Cardiac septum (tissue), 1 donor: ENCODE data around the gene SETD3. TPM values are rescaled to one million over a fixed set of nuclear protein-coding genes. Genes with fewer than 3 reads are reported as not detected.
A peak's percentile ranks its signal among the peaks of the same experiment; 100 is the strongest.

Experiments
- DNase-seq: peaks from one replicate; pipeline ENCODE4 v3.0.0-alpha.2; 2020; ENCODE audit warnings: low spot score
- intact Hi-C: fragments of 100-400 bp; cut with DNase I; formaldehyde crosslinking; loops from one replicate; pipeline ENCODE4 v1.14.0; 2022
- long read RNA-seq: library from polyadenylated mRNA; unstranded; transcript quantifications from one replicate; pipeline ENCODE4 v2.0.0, GENCODE V29; 2021
- total RNA-seq: library from RNA; stranded (reverse); fragmentation: NEBNext Ultra II Directional; extraction: Animal tissue kit (Norgen Biotek cat#: 25700); gene quantifications from one replicate; pipeline ENCODE4 v1.2.1, GENCODE V29; 2021
- donor health status: DM: no; HTN: no; CAD: no.

SETD3 gene
- total RNA-seq, result 135 TPM
- long read RNA-seq, transcript SETD3-201 (9 exons, 1,330 nt), result minor isoform, 8 of 266 reads
- long read RNA-seq, transcript SETD3-202 (13 exons, 2,878 nt), result major isoform, 183 of 266 reads
- long read RNA-seq, partial matches to known transcripts, result 51 of 266 reads
- long read RNA-seq, other reads (novel, unspliced or antisense), result 21 of 266 reads

DNA sequence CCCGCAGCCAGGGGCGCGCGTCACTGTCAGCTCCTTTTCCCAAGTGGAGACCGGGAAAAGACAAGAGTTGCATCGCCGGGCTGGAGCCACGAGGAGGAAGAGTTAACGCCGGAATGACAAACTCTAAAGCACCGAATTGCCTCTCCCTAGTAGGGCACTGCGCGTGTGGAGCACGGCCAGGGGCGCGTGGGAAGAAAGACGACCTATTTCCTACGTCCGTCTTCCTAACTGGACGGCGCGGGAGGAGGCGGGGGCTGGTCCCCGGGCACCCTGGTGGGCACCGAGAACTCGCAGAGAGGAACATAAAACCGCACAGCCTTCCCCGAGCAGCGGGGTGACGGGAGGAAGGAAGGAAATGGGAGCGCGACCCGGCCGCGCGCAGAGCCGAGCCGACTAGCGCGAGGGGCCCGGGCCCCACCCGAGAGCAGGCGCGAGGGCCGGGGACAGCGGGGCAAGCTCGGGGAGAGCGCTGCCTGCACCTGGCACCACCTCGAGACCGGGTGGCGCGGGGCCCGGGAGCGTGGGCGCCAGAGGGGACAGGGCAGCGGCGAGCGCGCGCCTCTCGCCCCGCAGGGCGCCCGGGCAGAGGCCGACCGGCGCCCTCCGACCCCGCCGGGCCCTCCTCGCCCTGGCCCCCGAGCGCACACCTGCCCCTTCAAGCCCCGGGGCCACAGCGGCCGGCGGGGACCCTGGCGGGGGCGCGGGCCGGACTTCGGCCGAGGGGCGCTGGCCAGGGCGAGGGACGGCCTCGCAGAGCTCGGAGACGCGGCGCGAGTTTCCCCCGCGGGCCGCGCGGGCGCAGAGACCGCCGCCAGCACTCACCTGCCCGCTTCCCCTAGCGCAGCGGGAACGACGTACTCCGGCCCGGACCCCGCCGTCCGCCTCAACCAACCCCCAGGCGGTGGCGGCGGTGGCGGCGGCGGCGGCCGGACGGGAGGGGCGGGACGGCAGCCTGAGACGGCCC is at the start of gene SETD3:
Gene SETD3 (minus strand): TSS at position 954 of the 964 bp plus-strand sequence. CDS start 15,054 bp downstream, outside the sequence.
- intact Hi-C loops, result no loop called here

DNA sequence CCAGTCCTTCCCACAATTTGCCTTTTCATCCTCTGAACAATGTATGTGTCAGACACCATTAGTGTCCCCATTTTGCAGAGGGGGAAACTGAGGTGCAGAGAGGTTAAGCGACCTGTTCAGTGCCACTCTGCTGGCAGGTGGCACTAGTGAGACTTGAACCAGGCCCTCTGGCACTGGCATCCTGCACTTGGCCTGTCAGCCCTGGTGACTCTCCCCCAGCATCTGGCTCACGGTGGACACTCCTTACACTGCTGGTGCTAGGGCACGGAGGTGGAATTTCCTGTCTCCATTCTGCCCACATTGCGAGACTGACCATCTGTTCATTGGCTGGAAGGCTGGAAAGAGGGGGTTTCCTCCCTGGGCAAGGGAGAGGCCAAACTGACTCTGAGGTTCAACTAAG is 49.2 kb upstream of the SETD3 start:
- no peak for DNase-seq
- intact Hi-C loops, result no loop called here

More for the DNA sequence above, at the start of gene SETD3:
- DNase-seq, result peak; percentile 75

DNA sequence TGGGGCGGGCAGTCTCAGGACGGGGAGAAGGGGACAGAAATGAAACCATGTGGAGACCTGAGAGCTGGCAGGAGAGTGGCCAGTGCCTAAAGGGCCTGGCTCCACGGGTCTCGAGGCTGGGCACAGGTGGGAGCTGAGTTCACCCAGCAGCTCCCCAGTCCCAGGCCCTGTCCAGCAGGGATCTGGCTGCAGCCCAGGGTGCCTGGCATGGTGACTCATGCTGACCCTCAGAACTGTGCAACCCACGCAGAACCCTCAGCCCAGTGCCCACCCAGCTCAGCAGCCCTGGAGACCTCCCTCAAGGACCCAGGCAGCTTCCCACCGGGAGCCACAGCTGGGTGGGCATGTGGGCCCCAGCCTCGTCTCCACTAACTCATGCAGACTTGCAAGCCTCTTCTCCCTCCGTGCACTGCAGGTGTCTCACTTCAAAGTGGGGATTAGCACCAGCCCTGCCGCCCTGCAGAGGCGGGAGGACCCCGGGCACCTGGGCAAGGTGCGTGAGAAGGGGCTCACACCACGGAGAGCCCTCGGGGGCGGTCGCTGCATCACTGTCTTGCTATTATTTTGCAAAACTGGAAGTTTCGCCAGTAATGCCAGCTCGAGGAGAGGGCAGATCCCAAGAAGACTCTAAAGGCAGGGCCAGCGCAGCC is 46.9 kb upstream of the SETD3 start:
- DNase-seq, result no peak
- intact Hi-C loops, result no loop called here

DNA sequence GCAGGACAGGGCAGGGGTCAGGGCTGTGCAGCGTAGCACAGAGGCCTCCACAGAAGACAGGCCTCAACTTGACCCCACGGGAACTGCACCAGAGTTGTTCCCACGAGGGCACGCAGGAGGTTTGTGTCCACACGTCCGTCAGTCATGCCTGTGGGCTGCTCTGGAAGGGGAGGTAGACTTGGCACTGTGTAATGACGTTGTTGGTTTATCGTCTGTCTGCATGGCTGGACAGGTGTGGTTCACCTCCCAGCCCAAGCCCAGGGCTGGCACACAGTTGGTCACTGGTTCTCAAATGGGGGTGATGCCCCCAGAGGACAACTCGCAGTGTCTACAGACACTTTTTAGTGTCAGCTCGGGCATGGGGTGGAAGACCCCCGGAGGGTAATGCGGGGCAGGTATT is 46.4 kb upstream of the SETD3 start:
- no peak for DNase-seq
- intact Hi-C loops, result no loop called here

DNA sequence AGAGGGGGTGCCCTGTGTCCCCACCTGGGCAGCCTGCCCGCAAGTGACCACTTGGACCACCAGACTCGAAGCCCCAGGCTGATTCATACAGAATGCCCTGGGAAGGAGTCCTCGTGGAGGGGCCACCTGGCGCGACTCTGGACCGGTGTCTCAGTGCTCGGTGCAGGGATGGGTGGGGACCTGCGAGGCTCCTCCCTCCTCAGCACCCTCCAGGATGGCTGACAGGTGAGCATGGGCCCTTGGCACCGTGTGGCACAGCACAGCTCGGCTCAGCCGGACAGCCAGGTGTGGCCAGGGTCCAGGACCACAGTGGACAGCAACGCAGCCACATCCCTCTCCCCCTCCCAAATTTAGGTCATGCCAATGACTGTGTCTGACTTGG is 45.0 kb upstream of the SETD3 start:
- DNase-seq, result no peak
- intact Hi-C loops, result no loop called here

DNA sequence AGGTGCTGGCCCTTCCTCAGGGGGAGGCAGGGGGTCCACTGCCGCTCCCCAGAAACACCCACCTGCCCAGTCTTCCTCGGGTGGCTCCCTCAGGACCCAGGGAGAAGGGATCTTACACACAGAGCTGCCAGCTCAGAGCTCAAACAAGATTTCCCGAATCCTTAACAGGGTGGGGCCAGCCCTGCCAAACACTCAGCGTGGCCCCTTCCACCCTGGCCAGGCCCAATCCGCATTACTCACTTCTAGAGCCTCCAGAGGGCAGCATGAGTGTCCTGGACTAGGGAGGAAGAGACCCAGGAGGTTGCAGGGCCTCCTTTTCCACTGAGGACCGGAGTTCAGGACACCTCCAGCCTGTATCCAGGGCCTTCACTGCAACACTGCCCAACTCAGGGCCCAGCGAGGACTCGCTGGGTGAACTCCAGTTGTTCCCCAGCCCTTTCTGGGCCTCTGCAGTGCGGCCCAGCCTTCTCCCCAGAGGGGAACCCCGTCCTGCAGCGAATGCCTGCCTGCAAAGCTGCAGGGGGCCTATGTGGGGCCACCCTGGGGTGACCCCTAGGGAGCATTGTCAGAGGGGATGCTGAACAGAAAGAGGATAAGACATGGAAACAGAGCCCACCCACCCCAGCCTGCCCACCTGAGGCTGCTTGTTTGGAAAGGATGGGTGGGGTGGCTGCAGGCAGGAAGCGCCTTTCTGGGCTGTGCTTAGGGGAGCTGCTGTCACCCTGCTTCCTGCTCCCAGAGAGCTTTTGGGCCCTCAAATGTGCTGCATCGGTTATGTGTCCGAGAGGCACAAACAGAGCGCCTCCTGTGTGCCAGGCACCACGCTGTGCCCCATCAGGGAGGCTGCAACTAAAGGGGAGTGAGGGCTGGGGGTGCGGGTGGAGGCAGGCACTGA is 44.4 kb upstream of the SETD3 start:
- intact Hi-C loops, result no loop called here
- no peak for DNase-seq

DNA sequence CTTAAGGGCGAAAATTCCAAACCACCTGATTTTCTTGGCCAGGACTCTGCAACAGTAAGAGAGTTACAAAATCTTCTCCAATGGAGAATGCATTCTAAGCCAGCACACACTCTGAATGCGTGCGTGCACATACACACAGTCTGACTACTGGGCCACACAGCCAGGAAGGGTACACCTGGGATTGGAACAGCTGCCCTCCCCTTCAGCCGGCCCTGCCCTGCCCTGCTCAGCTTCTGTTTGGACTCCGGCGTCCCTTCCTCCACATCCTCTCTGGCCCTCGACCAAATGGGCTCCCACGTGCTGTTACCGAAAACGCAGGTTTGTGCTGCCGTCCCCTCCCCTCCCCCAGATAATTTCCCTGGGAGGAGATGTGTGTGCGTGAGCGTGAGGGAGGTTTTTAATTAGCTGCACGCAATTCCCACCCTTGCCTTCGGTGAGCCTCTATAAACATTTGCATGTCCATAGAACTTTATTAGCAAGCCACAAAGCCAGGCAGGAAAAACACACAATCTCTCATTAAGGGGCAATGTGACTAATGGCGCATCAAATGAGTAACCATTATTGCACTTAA is 43.5 kb upstream of the SETD3 start:
- intact Hi-C loops, result no loop called here
- DNase-seq, result no peak

DNA sequence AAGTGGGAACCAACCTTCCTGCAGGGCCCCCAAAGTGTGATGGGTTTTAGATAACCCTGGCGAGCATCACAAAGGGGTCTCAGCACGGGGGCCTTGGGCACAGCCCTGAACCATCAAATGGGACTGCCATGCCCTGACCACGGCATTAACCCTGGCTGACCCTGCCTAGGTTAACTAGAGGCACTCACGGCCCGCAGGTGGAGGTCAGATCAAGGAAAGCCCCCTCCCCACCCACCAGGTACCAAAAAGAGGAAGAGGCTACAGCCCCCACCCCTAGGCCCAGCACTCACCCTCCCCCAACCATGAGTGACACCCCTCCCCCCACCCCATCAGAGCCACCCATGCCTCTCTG is 43.0 kb upstream of the SETD3 start:
- no peak for DNase-seq
- intact Hi-C loops, result no loop called here

DNA sequence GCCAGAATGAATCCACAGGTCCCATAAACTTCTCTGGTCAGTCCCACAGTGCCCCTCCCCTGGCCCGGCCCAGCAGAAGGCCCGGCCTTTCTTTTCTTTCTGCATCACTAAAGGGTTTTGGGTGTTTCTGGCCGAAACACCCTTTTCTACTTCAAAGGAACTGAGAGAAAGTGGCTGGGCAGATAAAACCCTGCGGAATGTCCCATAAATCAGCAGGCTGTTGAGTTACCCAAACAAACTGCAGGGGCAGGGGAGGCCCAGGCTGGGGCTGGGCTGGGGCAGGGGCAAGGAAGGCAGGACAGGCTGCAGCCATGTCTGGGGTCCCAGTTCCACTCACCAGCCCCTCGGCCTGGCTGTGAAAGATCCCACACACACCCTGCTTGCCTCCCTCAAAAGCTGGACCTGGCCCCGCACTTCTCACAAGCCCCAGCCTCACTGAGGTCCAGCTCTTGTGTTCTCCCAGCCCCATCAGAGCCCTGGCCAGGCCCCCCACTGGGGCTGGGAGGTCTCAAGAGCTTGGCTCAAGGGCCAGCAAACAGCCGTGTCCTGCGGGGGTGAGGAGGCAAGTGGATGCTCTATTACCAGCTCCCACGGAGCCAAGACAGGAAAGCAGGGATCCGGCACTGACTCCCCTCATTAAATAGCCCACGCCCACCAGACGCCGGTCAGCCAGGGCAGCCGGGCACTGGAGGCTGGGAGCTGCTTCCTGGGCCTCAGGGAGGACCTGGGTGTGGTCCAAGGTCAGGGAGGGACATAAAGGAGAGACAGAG is 42.5 kb upstream of the SETD3 start:
- intact Hi-C loops, result no loop called here
- DNase-seq, result no peak

DNA sequence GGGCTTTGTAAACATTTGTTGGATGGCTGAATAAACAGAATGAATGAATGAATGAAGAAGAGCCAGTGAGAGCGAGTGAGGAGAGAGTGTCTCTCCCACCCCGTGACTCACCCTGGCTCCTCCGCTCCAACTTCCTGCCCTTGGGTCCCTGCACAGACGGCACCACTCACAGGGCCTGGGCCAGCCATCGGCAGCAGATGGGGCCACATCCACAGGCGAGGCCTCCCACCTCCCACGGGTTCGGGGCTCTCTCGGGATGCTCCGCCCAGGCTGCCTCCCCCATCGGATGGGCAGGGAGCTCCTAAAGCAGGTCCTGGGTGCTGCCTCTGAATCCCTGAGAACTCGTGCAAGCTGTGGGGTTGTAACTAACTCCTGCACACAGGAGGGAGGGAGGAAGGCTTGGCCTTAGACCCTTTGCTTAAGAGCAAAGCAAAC is 41.8 kb upstream of the SETD3 start:
- no peak for DNase-seq
- intact Hi-C loops, result no loop called here

DNA sequence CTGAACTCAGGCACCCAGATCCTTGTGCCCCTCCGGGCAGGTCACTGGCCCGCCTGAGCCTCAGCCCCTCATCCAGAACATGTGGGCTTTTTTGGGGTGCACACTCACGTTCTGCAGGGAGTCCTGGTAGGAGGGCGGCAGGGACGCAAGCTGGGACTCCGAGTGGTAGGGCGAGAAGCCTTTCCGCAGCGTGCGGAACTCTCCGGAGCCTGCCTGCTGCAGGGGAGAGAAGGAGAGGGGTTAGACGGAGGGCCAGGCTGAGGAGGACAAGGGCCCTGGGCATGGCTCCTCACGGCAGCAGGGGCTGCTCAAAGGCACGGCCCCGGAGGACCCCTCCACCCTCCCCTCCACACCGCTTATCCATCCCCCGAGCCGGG is 41.4 kb upstream of the SETD3 start:
- DNase-seq, result no peak
- intact Hi-C loops, result no loop called here

DNA sequence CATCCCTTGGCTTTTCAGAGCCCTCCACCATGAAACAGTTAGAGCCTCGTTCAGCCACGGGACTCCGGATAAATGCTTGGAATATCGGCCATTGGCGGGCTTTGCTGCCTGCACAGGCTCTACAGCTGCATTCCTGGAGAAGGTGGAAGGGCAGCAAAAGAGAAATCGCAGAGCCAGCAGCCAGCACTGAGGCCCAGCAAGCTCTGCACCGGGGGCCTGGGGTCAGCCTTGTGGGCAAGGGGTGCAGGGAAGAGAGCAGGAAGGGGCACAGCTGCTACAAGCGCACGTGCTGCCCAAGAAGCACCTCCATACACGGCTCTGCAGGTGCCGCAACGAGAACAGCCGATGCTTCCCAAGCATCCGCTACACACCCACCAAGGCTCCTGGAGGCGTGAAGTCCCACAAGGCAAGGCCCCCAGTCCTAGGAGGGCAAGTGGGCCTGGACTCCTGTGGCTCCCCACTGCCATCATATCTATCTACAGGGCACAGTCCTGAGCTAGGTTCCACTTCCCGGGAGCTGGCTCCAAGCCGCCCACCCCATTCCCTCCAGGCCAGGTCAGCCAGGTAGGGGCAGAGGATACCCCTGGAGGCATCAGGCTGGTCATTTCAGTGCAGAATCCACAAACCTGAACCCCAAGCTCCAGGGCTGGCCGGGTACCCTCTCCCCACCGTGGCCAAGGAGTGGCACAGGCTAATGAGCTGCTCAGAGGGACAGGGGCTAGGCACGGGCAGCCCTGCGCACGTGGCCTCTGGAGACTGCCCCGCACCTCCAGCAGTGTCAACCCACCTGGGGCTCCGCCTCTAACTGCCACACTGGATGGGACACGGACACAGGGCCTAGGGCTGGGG is 40.7 kb upstream of the SETD3 start:
- no peak for DNase-seq
- intact Hi-C loops, result no loop called here

DNA sequence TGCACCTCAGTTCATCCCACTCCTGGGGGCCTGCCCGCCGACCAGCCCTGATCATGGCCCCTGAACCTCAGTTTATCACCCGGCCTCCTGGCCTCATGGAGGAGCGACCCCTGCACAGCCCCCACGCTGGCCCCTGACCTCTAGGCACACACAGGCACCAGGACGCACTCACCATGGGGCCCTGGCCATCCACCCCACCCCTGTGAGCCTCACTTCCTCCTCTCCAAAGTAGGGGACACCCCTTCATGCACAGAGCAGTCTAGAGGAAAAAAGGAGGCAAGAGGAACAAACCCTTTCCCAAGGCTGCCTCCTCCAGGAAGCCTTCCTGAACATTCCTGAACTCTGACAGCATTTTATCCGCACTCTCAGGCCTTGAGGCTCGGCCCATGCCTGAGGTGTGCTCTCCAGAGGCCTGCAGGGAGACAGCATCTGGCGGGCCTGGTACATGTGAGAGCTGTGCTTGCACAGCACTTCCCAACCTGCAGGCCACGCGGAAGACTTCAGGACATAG is 40.0 kb upstream of the SETD3 start:
- DNase-seq, result no peak
- intact Hi-C loops, result no loop called here

DNA sequence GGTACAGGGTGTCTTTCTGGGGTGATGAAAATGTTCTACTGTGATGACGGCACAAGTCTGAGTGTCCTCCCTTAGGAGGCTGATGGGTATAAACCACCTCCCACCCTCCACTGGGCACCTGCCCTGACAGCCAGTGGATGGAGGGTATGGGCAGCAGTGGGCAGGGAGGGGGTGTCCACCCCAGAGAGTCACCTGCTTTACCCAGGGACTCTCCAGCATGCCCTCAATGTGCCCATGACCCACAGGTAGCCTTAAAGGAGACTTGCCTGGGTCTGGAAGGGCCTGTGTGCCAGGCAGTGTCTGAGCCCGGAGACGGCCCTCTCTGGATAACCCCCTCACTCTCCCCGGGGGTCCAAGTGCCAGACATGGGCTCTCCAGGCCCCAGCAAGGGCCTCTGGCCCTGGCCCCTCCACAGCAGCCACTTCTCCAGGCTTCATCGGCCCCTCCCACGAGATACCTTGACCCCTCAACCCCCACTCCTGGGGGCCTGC is 39.3 kb upstream of the SETD3 start:
- DNase-seq, result peak; percentile 67
- intact Hi-C loops, result loop anchor here (5.0 kb wide), 1 partner anchor 162 kb away; the partner anchor contains the start of gene CYP46A1

DNA sequence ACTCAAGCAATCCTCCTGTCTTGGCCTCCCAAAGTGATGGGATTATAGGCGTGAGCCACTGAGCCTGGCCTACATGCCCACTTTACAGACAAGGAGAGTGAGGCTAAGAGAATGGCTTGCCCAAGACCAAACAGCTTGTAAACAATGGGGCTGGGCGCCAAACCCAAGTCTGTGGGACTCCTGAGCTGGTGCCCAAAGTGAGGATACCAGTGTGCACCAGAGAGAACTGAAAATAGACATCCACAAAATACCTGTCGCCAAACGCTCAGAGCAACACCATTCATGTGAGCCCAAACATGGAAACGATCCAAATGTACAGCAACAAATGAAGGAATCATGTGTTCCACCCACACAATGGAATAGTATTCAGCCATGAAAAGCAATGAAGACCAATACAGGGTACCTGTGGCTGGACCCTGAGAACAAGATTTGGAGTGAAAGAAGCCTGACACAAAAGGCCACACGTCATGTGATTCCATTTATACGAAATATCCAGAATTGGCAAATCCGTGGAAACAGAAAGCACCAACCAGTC is 38.8 kb upstream of the SETD3 start:
- DNase-seq, result peak; percentile 59
- intact Hi-C loops, result loop anchor here (5.0 kb wide), 1 partner anchor 163 kb away; the partner anchor contains the start of gene CYP46A1

DNA sequence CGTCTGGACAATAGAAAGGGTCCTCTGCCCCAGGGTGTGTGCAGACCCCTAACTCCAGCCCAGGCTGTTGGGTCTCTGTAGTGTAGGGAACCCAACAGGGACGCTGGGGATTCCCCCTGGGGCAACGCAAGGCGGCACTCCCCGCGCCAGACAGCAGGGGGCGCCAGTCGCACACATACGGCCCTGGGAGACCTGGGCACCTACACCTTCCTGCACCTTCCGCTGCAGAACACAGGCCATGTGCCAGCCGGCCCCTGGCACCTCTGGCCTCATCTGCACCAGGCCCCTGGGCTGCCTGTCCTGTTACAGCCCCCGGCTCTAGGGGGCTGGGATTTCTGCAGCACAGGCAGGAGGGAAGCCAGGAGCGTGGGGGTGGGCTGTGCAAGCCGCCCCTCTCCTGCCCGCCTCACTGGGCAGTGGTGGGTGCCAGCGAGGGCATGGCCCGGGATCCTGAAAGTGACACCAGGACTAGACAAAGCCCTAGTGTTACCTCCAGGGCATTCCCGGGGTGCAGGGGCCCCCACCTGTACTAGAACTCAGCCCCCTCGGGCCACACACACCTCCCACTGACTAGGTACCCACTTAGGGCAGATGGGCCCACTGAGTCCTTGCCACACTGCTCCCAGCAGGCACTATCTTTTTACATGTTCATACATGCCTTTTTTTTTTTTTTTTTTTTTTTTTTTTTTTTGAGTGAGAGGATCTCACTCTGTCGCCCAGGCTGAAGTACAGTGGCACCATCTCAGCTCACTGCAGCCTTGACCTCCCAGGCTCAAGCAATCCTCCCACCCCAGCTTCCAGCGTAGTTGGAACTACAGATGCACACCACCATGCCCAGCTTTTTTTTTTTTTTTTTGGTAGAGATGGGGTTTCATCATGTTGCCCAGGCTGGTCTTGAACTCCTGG is 38.0 kb upstream of the SETD3 start:
- intact Hi-C loops, result loop anchor here (1.0 to 5.0 kb wide), 2 partner anchors 110 to 164 kb away; partner anchors contain the start of gene CYP46A1
- peak; percentile 85 for DNase-seq
